Upper lobe of right lung (tissue), 1 donor: ENCODE data around the gene KDM7A. TPM values are rescaled to one million over a fixed set of nuclear protein-coding genes. Genes with fewer than 3 reads are reported as not detected.

ENCODE experiments used
- ATAC-seq: fragments of 200-7000 bp; cut with Tn5 transposase; one replicate; pipeline ENCODE4 v1.9.1; 2020; ENCODE audit warnings: mild to moderate bottlenecking, moderate library complexity
- DNase-seq: peaks from one replicate; pipeline ENCODE4 v3.0.0-alpha.2; 2020
- H3K27ac ChIP-seq: fragments of 200-600 bp; one replicate; pipeline ENCODE4 v1.8.0; 2022
- H3K27me3 ChIP-seq: fragments of 200-600 bp; one replicate; pipeline ENCODE4 v1.8.0; 2022; ENCODE audit warnings: mild to moderate bottlenecking
- H3K36me3 ChIP-seq: fragments of 200-600 bp; one replicate; pipeline ENCODE4 v1.8.0; 2022
- H3K4me1 ChIP-seq: fragments of 200-600 bp; one replicate; pipeline ENCODE4 v1.8.0; 2022
- H3K4me3 ChIP-seq: fragments of 200-600 bp; one replicate; pipeline ENCODE4 v1.8.0; 2022; ENCODE audit warnings: mild to moderate bottlenecking
- H3K9me3 ChIP-seq: fragments of 200-600 bp; one replicate; pipeline ENCODE4 v1.8.0; 2022
- intact Hi-C: fragments of 100-400 bp; cut with DNase I; formaldehyde crosslinking; loops from one replicate; pipeline ENCODE4 v1.11.0; 2022
- total RNA-seq: library from RNA; stranded (reverse); fragmentation: NEBNext Ultra II Directional; extraction: Animal tissue kit (Norgen Biotek cat#: 25700); gene quantifications from one replicate; pipeline ENCODE4 v1.2.1, GENCODE V29; 2021
- TF ChIP-seq, protein P1 (sequence below): fragments of 200-600 bp; IDR thresholded peaks from one replicate; pipeline ENCODE4 v1.8.0; 2022; ENCODE audit warnings: antibody characterized with exemption
- donor health status: DM: no; HTN: yes; CAD: no; lungs with severe emphysema.

Gene KDM7A
- total RNA-seq, 1 donor from 2014 or later: 16.7 TPM

- Histone ChIP-seq H3K36me3 (no peaks in the 10 kb centered on the region), H3K4me3 (no peak overlapping the region), H3K9me3 (no peaks in the 10 kb centered on the region), H3K27ac (no peak overlapping the region), H3K27me3 (no peaks in the 10 kb centered on the region), H3K4me1 (peaks cover 9% of the 10 kb centered on the region)
- intact Hi-C loops: no loop called here
- ATAC-seq: no peak
- TF ChIP-seq, protein P1, sequence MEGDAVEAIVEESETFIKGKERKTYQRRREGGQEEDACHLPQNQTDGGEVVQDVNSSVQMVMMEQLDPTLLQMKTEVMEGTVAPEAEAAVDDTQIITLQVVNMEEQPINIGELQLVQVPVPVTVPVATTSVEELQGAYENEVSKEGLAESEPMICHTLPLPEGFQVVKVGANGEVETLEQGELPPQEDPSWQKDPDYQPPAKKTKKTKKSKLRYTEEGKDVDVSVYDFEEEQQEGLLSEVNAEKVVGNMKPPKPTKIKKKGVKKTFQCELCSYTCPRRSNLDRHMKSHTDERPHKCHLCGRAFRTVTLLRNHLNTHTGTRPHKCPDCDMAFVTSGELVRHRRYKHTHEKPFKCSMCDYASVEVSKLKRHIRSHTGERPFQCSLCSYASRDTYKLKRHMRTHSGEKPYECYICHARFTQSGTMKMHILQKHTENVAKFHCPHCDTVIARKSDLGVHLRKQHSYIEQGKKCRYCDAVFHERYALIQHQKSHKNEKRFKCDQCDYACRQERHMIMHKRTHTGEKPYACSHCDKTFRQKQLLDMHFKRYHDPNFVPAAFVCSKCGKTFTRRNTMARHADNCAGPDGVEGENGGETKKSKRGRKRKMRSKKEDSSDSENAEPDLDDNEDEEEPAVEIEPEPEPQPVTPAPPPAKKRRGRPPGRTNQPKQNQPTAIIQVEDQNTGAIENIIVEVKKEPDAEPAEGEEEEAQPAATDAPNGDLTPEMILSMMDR: no peak
- DNase-seq: no peak
Observed at GRCh38 chr7:140213684-140214074, 36.9 kb upstream of the KDM7A start.

- Histone ChIP-seq H3K9me3 (no peaks in the 10 kb centered on the region), H3K4me1 (peaks cover 9% of the 10 kb centered on the region), H3K27me3 (no peaks in the 10 kb centered on the region), H3K4me3 (no peak overlapping the region), H3K27ac (no peak overlapping the region), H3K36me3 (no peaks in the 10 kb centered on the region)
- DNase-seq (no peak), ATAC-seq (no peak)
- TF ChIP-seq, protein P1: no peak
- intact Hi-C loops: no loop called here
Observed at GRCh38 chr7:140212100-140212881, 35.5 kb upstream of the KDM7A start.

- TF ChIP-seq, protein P1: no peak
- H3K27ac ChIP-seq: no peak overlapping the region
- intact Hi-C loops: no loop called here
- H3K36me3 ChIP-seq: no peaks in the 10 kb centered on the region
- ATAC-seq: no peak
- peaks cover 9% of the 10 kb centered on the region for H3K4me1 ChIP-seq
- H3K27me3 ChIP-seq: no peaks in the 10 kb centered on the region
- DNase-seq: no peak
- H3K9me3 ChIP-seq: no peaks in the 10 kb centered on the region
- H3K4me3 ChIP-seq: no peak overlapping the region
Observed at GRCh38 chr7:140211698-140212097, 34.9 kb upstream of the KDM7A start.

DNA sequence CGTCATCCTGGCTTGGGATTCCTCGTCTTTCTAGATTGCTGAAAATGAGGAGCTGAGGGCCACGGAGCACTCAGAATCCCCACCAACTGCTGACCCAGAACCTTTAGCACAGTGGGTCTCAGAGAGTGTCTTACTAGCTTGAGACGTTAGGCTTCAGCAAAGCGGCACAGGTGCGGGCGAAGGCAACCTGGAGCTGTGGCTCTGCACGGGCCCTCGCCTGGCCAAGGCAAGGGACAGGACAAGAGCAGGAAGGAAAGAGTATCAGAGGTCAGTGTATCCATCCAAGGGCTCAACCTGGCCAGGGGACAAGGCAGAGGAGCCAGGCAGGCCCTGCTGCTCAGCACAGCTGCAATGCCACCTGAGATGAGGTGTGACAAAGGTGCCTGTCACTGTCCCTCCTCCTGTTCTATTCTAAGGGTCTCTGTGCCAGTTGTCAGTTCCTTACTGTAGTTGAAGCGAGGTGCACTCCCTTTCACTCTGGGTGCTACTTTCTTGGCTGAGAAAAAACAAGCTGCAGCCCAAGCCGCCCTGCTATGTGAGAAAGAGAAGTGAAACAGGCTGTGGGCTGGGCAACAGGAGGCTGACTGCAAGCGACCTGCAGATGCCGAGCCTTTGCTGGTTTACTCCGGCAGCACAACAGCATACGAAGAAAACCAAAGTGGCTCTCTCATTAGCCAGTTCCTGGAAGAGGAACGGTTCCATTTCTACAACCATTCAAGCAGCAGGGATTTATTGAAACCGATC lies 33.3 kb upstream of the KDM7A start:
- peaks cover 9% of the 10 kb centered on the region for H3K4me1 ChIP-seq
- H3K36me3 ChIP-seq: no peaks in the 10 kb centered on the region
- no peak overlapping the region for H3K27ac ChIP-seq
- peak; percentile 83 for ATAC-seq
- H3K27me3 ChIP-seq: no peaks in the 10 kb centered on the region
- TF ChIP-seq, protein P1: no peak
- H3K9me3 ChIP-seq: no peaks in the 10 kb centered on the region
- no peak for DNase-seq
- intact Hi-C loops: no loop called here
- H3K4me3 ChIP-seq: no peak overlapping the region

- no peak overlapping the region for H3K4me3 ChIP-seq
- no peaks in the 10 kb centered on the region for H3K27me3 ChIP-seq
- H3K4me1 ChIP-seq: no peaks in the 10 kb centered on the region
- H3K9me3 ChIP-seq: no peaks in the 10 kb centered on the region
- TF ChIP-seq, protein P1: no peak
- intact Hi-C loops: no loop called here
- no peak for ATAC-seq
- H3K27ac ChIP-seq: no peak overlapping the region
- DNase-seq: no peak
- H3K36me3 ChIP-seq: no peaks in the 10 kb centered on the region
Observed at GRCh38 chr7:140206616-140207389, 30.0 kb upstream of the KDM7A start.
